ENCODE data around the gene CPE. TPM values are rescaled to one million over a fixed set of nuclear protein-coding genes. Genes with fewer than 3 reads are reported as not detected.
A peak's percentile ranks its signal among the peaks of the same experiment; 100 is the strongest.

The CPE gene
- total and polyA plus RNA-seq, 2 donors (not counting 3 experiments of a cell fraction or from before 2014, with no cell fraction given), result 2.7 to 9.2 TPM

- H3K27ac ChIP-seq (ENCODE audit: insufficient read depth, low read depth, low read length), result no peak overlapping the region
- H3K4me3 ChIP-seq (replicated peaks in 1 of 3; ENCODE audit: insufficient read depth in 1 of 3, low read depth in 1 of 3, low read length in 3 of 3), result no peak overlapping the region
- FAIRE-seq (no peak), DNase-seq (ENCODE audit: low read depth, low spot score) (peak; percentile 9)
- no peaks in the 10 kb centered on the region for H3K9me3 ChIP-seq (replicated peaks; ENCODE audit: control insufficient read depth, insufficient read depth, low read length)
- H3K79me2 ChIP-seq (ENCODE audit: control insufficient read depth, insufficient read depth, low read length), result no peaks in the 10 kb centered on the region
- intact Hi-C loops (cut with micrococcal nuclease), result no loop called here
- ChIA-PET POLR2A (no interaction called here), CTCF (no interaction called here)
- no peak overlapping the region for H3K9ac ChIP-seq (replicated peaks; ENCODE audit: extremely low read depth, insufficient read depth, low read length)
- H3K9me1 ChIP-seq (replicated peaks; ENCODE audit: control insufficient read depth, extremely low read depth, insufficient read depth, low read length), result no peaks in the 10 kb centered on the region
- H3K27me3 ChIP-seq (ENCODE audit: control insufficient read depth in 2 of 2, insufficient read depth in 2 of 2, low read length in 2 of 2), result no peaks in the 10 kb centered on the region
- no peaks in the 10 kb centered on the region for H3K4me1 ChIP-seq (ENCODE audit: control insufficient read depth, extremely low read depth, insufficient read depth, low read length)
- peak overlapping the region; percentile 71 for H2AFZ ChIP-seq (ENCODE audit: low read depth, low read length)
- H3K4me2 ChIP-seq (ENCODE audit: insufficient read depth, low read length), result no peak overlapping the region
- peak; percentile 45 for TF ChIP-seq FOS (IDR thresholded peaks at IDR 0.05; ENCODE audit: borderline replicate concordance, insufficient read depth, low read length)
- TF ChIP-seq POLR2A (IDR thresholded peaks at IDR 0.05; ENCODE audit: low read depth, low read length), result no peak
- dilution Hi-C loops (cut with MboI; ENCODE audit: extremely low pct_ligation_motif_present, low sequenced_read_pairs), result no loop called here
- no peaks in the 10 kb centered on the region for H4K20me1 ChIP-seq (replicated peaks; ENCODE audit: control insufficient read depth, extremely low read depth, insufficient read depth, low read length)
- no TSS peak for BruUV-seq (replicated peaks)
- no peaks in the 10 kb centered on the region for H3K36me3 ChIP-seq (ENCODE audit: control insufficient read depth in 2 of 2, extremely low read depth in 1 of 2, insufficient read depth in 2 of 2, low read length in 2 of 2)
Measured at GRCh38 chr4:165394275-165394674, 15.5 kb downstream of the CPE start.

GRCh38 chr4:165398570-165398969 lies 19.8 kb downstream of the CPE start:
- Histone ChIP-seq H3K4me2 (ENCODE audit: insufficient read depth, low read length) (no peak overlapping the region), H3K9me1 (replicated peaks; ENCODE audit: control insufficient read depth, extremely low read depth, insufficient read depth, low read length) (no peaks in the 10 kb centered on the region), H4K20me1 (replicated peaks; ENCODE audit: control insufficient read depth, extremely low read depth, insufficient read depth, low read length) (no peaks in the 10 kb centered on the region), H3K27me3 (ENCODE audit: control insufficient read depth in 2 of 2, insufficient read depth in 2 of 2, low read length in 2 of 2) (no peaks in the 10 kb centered on the region), H3K9ac (replicated peaks; ENCODE audit: extremely low read depth, insufficient read depth, low read length) (no peak overlapping the region), H3K4me3 (replicated peaks in 1 of 3; ENCODE audit: insufficient read depth in 1 of 3, low read depth in 1 of 3, low read length in 3 of 3) (no peak overlapping the region), H3K4me1 (ENCODE audit: control insufficient read depth, extremely low read depth, insufficient read depth, low read length) (no peaks in the 10 kb centered on the region), H3K27ac (ENCODE audit: insufficient read depth, low read depth, low read length) (no peak overlapping the region), H2AFZ (ENCODE audit: low read depth, low read length) (no peak overlapping the region), H3K36me3 (ENCODE audit: control insufficient read depth in 2 of 2, extremely low read depth in 1 of 2, insufficient read depth in 2 of 2, low read length in 2 of 2) (no peaks in the 10 kb centered on the region), H3K9me3 (replicated peaks; ENCODE audit: control insufficient read depth, insufficient read depth, low read length) (no peaks in the 10 kb centered on the region), H3K79me2 (ENCODE audit: control insufficient read depth, insufficient read depth, low read length) (no peaks in the 10 kb centered on the region)
- FAIRE-seq (no peak), DNase-seq (ENCODE audit: low read depth, low spot score) (peak; percentile 35)
- no peak for TF ChIP-seq MYC (IDR thresholded peaks at IDR 0.05; ENCODE audit: low read depth, low read length)
- ChIA-PET CTCF (no interaction called here), POLR2A (no interaction called here)
- no TSS peak for BruUV-seq (replicated peaks)
- intact Hi-C loops (cut with micrococcal nuclease) (no loop called here), dilution Hi-C loops (cut with MboI; ENCODE audit: extremely low pct_ligation_motif_present, low sequenced_read_pairs) (no loop called here)

All from endothelial cell of umbilical vein (primary cell).